HL-60/S4 (cell line): ENCODE data around the gene GPR176.

ENCODE experiments used
- in situ Hi-C: fragments of 300-500 bp; cut with MboI; formaldehyde crosslinking; loops from 2 replicates; pipeline ENCODE4 v1.14.3; 2022; ENCODE audit warnings: low sequenced_read_pairs

GPR176 gene

GRCh38 chr15:39752991-39753390 is 167.1 kb downstream of the GPR176 start:
- in situ Hi-C loops: no loop called here

- in situ Hi-C loops: no loop called here
Observed at GRCh38 chr15:39752246-39752645, 167.8 kb downstream of the GPR176 start.
